ENCODE measurements around the gene NDUFS1. TPM values are rescaled to one million over a fixed set of nuclear protein-coding genes. Genes with fewer than 3 reads are reported as not detected.

The NDUFS1 gene
- polyA plus RNA-seq, 1 donor from 2014 or later: 113 TPM

DNA sequence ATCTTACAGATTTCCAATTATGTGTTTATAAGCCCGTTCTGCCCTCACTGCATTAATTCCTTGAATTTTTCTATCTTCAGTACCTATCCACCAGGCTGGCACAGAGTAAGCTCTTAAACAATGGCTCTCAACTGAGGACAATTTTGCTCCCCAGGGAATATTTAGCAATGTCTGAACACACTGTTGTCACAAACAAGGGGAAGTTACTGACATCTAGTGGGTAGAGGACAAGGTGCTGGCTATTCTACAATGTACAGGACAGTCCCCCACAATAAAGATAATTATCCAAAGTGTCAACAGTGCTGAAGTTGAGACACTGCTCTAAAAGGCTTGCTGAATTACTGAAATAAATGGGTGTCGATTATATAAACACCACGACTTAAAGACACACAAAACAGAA is 5.0 kb downstream of the NDUFS1 start:
- Histone ChIP-seq H3K4me3 (ENCODE audit: low read length) (no peak overlapping the region), H3K9ac (ENCODE audit: low read length) (no peak overlapping the region), H3K27ac (ENCODE audit: low read length) (no peak overlapping the region), H2AFZ (ENCODE audit: low read depth, low read length) (no peak overlapping the region), H3K79me2 (replicated peaks; ENCODE audit: insufficient read depth, low read length) (peaks cover 58% of the 10 kb centered on the region), H4K20me1 (ENCODE audit: insufficient read depth) (no peaks in the 10 kb centered on the region), H3K9me3 (ENCODE audit: low read length) (no peaks in the 10 kb centered on the region), H3F3A (ENCODE audit: insufficient read depth, low read length, poor library complexity, severe bottlenecking) (no peaks in the 10 kb centered on the region), H3K4me2 (ENCODE audit: low read length) (no peak overlapping the region), H3K9me2 (ENCODE audit: insufficient read depth, low read length) (no peaks in the 10 kb centered on the region), H3K27me3 (ENCODE audit: insufficient read depth, low read depth, low read length) (no peaks in the 10 kb centered on the region), H3K36me3 (ENCODE audit: insufficient read depth, low read length) (no peaks in the 10 kb centered on the region)
- TF ChIP-seq TAF1 (IDR thresholded peaks at IDR 0.05; ENCODE audit: low read depth): no peak
- TF ChIP-seq SMC3 (conservative IDR thresholded peaks at IDR 0.05; ENCODE audit: poor library complexity): peak; percentile 17

DNA sequence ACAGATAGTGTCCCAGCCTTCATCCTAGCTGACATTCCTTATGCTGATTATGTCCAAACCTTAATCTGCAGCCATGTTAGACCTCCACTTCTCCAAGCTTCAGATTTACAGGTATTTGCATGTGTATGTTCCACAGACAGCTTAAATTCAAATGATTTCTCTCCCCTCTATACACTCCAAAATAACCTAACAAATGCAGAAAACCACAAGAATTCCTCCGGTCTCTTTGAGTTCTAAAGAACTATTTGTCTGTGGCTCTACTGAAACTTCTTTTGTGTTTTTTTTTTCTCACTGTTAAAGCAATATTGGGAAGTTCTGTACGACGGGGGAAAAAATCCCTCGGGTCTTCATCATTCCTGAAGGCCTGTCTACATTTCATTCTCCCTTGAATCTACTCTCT is 8.6 kb downstream of the NDUFS1 start:
- H3K27me3 ChIP-seq (ENCODE audit: insufficient read depth, low read depth, low read length): no peaks in the 10 kb centered on the region
- H3K9me2 ChIP-seq (ENCODE audit: insufficient read depth, low read length): no peaks in the 10 kb centered on the region
- peaks cover 28% of the 10 kb centered on the region for H3K79me2 ChIP-seq (replicated peaks; ENCODE audit: insufficient read depth, low read length)
- no peaks in the 10 kb centered on the region for H3K9me3 ChIP-seq (ENCODE audit: low read length)
- H3K9ac ChIP-seq (ENCODE audit: low read length): no peak overlapping the region
- H3F3A ChIP-seq (ENCODE audit: insufficient read depth, low read length, poor library complexity, severe bottlenecking): no peaks in the 10 kb centered on the region
- TF ChIP-seq POLR2AphosphoS5 (IDR thresholded peaks at IDR 0.05): no peak
- no peak for TF ChIP-seq TAF1 (IDR thresholded peaks at IDR 0.05; ENCODE audit: low read depth)
- TF ChIP-seq, protein P1, sequence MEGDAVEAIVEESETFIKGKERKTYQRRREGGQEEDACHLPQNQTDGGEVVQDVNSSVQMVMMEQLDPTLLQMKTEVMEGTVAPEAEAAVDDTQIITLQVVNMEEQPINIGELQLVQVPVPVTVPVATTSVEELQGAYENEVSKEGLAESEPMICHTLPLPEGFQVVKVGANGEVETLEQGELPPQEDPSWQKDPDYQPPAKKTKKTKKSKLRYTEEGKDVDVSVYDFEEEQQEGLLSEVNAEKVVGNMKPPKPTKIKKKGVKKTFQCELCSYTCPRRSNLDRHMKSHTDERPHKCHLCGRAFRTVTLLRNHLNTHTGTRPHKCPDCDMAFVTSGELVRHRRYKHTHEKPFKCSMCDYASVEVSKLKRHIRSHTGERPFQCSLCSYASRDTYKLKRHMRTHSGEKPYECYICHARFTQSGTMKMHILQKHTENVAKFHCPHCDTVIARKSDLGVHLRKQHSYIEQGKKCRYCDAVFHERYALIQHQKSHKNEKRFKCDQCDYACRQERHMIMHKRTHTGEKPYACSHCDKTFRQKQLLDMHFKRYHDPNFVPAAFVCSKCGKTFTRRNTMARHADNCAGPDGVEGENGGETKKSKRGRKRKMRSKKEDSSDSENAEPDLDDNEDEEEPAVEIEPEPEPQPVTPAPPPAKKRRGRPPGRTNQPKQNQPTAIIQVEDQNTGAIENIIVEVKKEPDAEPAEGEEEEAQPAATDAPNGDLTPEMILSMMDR (IDR thresholded peaks at IDR 0.05; ENCODE audit: poor library complexity, severe bottlenecking): no peak
- TF ChIP-seq, protein P2, sequence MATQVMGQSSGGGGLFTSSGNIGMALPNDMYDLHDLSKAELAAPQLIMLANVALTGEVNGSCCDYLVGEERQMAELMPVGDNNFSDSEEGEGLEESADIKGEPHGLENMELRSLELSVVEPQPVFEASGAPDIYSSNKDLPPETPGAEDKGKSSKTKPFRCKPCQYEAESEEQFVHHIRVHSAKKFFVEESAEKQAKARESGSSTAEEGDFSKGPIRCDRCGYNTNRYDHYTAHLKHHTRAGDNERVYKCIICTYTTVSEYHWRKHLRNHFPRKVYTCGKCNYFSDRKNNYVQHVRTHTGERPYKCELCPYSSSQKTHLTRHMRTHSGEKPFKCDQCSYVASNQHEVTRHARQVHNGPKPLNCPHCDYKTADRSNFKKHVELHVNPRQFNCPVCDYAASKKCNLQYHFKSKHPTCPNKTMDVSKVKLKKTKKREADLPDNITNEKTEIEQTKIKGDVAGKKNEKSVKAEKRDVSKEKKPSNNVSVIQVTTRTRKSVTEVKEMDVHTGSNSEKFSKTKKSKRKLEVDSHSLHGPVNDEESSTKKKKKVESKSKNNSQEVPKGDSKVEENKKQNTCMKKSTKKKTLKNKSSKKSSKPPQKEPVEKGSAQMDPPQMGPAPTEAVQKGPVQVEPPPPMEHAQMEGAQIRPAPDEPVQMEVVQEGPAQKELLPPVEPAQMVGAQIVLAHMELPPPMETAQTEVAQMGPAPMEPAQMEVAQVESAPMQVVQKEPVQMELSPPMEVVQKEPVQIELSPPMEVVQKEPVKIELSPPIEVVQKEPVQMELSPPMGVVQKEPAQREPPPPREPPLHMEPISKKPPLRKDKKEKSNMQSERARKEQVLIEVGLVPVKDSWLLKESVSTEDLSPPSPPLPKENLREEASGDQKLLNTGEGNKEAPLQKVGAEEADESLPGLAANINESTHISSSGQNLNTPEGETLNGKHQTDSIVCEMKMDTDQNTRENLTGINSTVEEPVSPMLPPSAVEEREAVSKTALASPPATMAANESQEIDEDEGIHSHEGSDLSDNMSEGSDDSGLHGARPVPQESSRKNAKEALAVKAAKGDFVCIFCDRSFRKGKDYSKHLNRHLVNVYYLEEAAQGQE (IDR thresholded peaks at IDR 0.05; ENCODE audit: borderline replicate concordance): no peak
- TF ChIP-seq MXI1 (conservative IDR thresholded peaks at IDR 0.05; ENCODE audit: poor library complexity, severe bottlenecking): no peak
- no peak for TF ChIP-seq EP300 (conservative IDR thresholded peaks at IDR 0.05; ENCODE audit: poor library complexity, severe bottlenecking)
- no peak for TF ChIP-seq RAD21 (conservative IDR thresholded peaks at IDR 0.05)
- no peak for TF ChIP-seq EZH2 (IDR thresholded peaks at IDR 0.05; ENCODE audit: borderline replicate concordance, insufficient read depth, low read length, poor library complexity, severe bottlenecking)
- TF ChIP-seq SMC3 (conservative IDR thresholded peaks at IDR 0.05; ENCODE audit: poor library complexity): no peak
- H2AFZ ChIP-seq (ENCODE audit: low read depth, low read length): no peak overlapping the region
- no peaks in the 10 kb centered on the region for H4K20me1 ChIP-seq (ENCODE audit: insufficient read depth)
- H3K27ac ChIP-seq (ENCODE audit: low read length): no peak overlapping the region
- no peak overlapping the region for H3K4me2 ChIP-seq (ENCODE audit: low read length)
- H3K4me3 ChIP-seq (ENCODE audit: low read length): no peak overlapping the region
- peaks cover 9% of the 10 kb centered on the region for H3K36me3 ChIP-seq (ENCODE audit: insufficient read depth, low read length)

DNA sequence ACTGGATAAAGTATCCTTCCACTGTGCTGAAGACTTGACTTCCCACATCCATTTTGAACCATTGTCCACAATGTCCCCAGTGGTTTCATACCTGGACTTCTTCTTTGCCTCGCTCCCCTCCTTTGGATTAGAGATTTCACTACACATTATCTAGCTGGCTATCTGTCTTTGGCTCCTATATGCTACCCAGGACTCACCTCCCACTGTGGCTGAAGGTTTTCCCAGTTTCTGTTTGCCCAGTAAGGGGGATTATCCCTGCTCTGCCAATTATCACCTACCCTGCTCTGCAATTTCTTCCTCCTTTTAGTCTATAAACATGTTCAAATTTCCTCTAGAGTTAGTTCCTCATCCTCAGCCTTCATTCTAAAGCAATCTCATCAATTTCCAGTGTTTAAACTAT is 9.1 kb downstream of the NDUFS1 start:
- no peak overlapping the region for H3K9ac ChIP-seq (ENCODE audit: low read length)
- peaks cover 28% of the 10 kb centered on the region for H3K79me2 ChIP-seq (replicated peaks; ENCODE audit: insufficient read depth, low read length)
- TF ChIP-seq EZH2 (IDR thresholded peaks at IDR 0.05; ENCODE audit: borderline replicate concordance, insufficient read depth, low read length, poor library complexity, severe bottlenecking) (no peak), SMC3 (conservative IDR thresholded peaks at IDR 0.05; ENCODE audit: poor library complexity) (no peak), MXI1 (conservative IDR thresholded peaks at IDR 0.05; ENCODE audit: poor library complexity, severe bottlenecking) (no peak), RAD21 (conservative IDR thresholded peaks at IDR 0.05) (no peak), TAF1 (IDR thresholded peaks at IDR 0.05; ENCODE audit: low read depth) (no peak), EP300 (conservative IDR thresholded peaks at IDR 0.05; ENCODE audit: poor library complexity, severe bottlenecking) (no peak)

More for the DNA sequence above, 9.1 kb downstream of the NDUFS1 start:
- no peaks in the 10 kb centered on the region for H3F3A ChIP-seq (ENCODE audit: insufficient read depth, low read length, poor library complexity, severe bottlenecking)
- H3K27me3 ChIP-seq (ENCODE audit: insufficient read depth, low read depth, low read length): no peaks in the 10 kb centered on the region
- H3K36me3 ChIP-seq (ENCODE audit: insufficient read depth, low read length): peaks cover 9% of the 10 kb centered on the region
- H3K9me2 ChIP-seq (ENCODE audit: insufficient read depth, low read length): no peaks in the 10 kb centered on the region
- H3K27ac ChIP-seq (ENCODE audit: low read length): no peak overlapping the region
- H2AFZ ChIP-seq (ENCODE audit: low read depth, low read length): no peak overlapping the region
- no peak overlapping the region for H3K4me3 ChIP-seq (ENCODE audit: low read length)
- H3K4me2 ChIP-seq (ENCODE audit: low read length): no peak overlapping the region
- no peaks in the 10 kb centered on the region for H4K20me1 ChIP-seq (ENCODE audit: insufficient read depth)
- no peaks in the 10 kb centered on the region for H3K9me3 ChIP-seq (ENCODE audit: low read length)
